SU-DHL-6 (cell line): ENCODE measurements around the gene CXXC5.

ENCODE experiments used
- H2AFZ ChIP-seq: fragments of 200-600 bp; sonication (generic); 2 replicates; pipeline ENCODE4 v1.6.1; 2014; ENCODE audit warnings: low read depth, mild to moderate bottlenecking, moderate library complexity, mixed read lengths, antibody characterized with exemption, low read length; ENCODE audit not compliant: severe bottlenecking
- H3F3A ChIP-seq: fragments of 200-600 bp; shearing (Covaris generic); 2 replicates; pipeline ENCODE4 v1.6.0; 2016; ENCODE audit warnings: antibody characterized with exemption, mild to moderate bottlenecking; ENCODE audit not compliant: insufficient read depth
- H3K27ac ChIP-seq: fragments of 200-600 bp; sonication (generic); 2 replicates; pipeline ENCODE4 v1.5.1; 2016; ENCODE audit warnings: low read depth, mild to moderate bottlenecking, low read length, moderate library complexity, mixed read lengths
- H3K27me3 ChIP-seq: fragments of 200-600 bp; sonication (generic), shearing (Covaris generic); 2 replicates; pipeline ENCODE4 v1.6.0; 2014; ENCODE audit warnings: mild to moderate bottlenecking, low read length
- H3K36me3 ChIP-seq: fragments of 200-600 bp; sonication (generic); 2 replicates; pipeline ENCODE4 v1.6.1; 2014; ENCODE audit warnings: mild to moderate bottlenecking, low read length, mixed read lengths
- H3K4me2 ChIP-seq: fragments of 300-600, 200-600 bp; shearing (Covaris generic), sonication (generic); 2 replicates; pipeline ENCODE4 v1.6.0; 2014; ENCODE audit warnings: low read length, low read depth, mild to moderate bottlenecking; ENCODE audit not compliant: poor library complexity, severe bottlenecking
- H3K4me3 ChIP-seq: fragments of 200-600 bp; sonication (generic); 2 replicates; pipeline ENCODE4 v1.5.1; 2014; ENCODE audit warnings: antibody characterized with exemption, low read length, mild to moderate bottlenecking, mixed read lengths; ENCODE audit not compliant: insufficient read depth, poor library complexity, severe bottlenecking
- H3K79me2 ChIP-seq: fragments of 200-600 bp; sonication (generic); 2 replicates; pipeline ENCODE4 v1.6.1; 2014; ENCODE audit warnings: mild to moderate bottlenecking, low read length, moderate library complexity; ENCODE audit not compliant: insufficient read depth
- H3K9ac ChIP-seq: fragments of 200-600 bp; sonication (generic); 2 replicates; pipeline ENCODE4 v1.7.0; 2014; ENCODE audit warnings: mild to moderate bottlenecking, low read length
- H3K9me2 ChIP-seq: fragments of 200-600 bp; sonication (generic); replicated peaks from 2 replicates; pipeline ENCODE4 v1.6.1; 2014; ENCODE audit warnings: low read length; ENCODE audit not compliant: insufficient read depth
- H3K9me3 ChIP-seq: fragments of 200-600 bp; sonication (generic); 2 replicates; pipeline ENCODE4 v1.6.1; 2014; ENCODE audit warnings: low read length, mixed read lengths; ENCODE audit not compliant: insufficient read depth
- H4K20me1 ChIP-seq: fragments of 200-600 bp; sonication (generic); 2 replicates; pipeline ENCODE4 v1.6.1; 2014; ENCODE audit warnings: low read depth, mild to moderate bottlenecking, antibody characterized with exemption, low read length, moderate library complexity, mixed read lengths
- EZH2phosphoT487 ChIP-seq: fragments of 200-600 bp; sonication (generic), shearing (Covaris generic); conservative IDR thresholded peaks from 2 replicates; pipeline ENCODE4 v1.6.1; 2018; ENCODE audit warnings: mild to moderate bottlenecking, antibody characterized with exemption, low read length, moderate library complexity, mixed read lengths
- TF ChIP-seq, protein P1 (sequence below): fragments of 200-600 bp; sonication (generic); IDR thresholded peaks from one replicate; pipeline ENCODE4 v1.5.1; 2017; ENCODE audit warnings: antibody characterized with exemption, mild to moderate bottlenecking, low read length, moderate library complexity; ENCODE audit not compliant: insufficient read depth, poor library complexity, severe bottlenecking

CXXC5 gene

DNA sequence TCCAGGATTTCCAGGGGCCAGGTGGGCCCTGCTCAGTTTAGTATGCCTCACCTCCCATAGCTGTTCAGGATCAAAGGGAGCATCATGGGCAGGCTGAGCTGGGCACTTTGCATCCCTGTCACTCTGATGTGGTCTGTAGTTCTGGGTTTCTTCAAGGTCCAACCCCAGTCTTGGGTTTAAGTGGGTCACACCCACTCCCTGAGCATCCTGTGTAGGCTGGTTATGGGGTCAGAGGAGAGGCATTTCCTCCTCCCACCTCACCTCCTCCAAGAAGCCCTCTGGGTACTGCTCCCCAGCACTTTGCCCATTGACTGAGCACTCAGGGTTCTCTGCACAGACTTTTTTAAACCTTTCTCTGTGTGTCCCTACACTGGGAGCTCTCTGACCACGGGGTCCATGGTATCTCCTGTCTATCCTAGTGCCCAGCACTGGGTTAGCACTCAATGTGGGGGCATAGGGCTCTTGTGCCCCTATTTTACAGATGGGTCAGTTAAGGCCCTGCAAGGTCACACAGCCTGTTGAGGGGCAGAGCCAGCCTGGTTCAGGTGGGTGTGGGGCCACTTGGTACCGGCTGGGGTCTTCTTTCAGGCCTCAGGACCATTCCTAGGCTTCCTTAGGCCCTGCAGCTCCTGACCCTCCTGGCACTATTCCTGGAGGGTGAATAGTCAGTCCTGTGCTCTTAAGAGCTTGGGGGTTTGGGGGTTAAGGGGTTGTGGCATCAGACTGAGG, 19.0 kb downstream of the CXXC5 start:
- Histone ChIP-seq H3K4me3 (peak overlapping the region; percentile 60), H3K9me2 (no peaks in the 10 kb centered on the region), H3K9ac (peak overlapping the region; percentile 81), H3K27ac (peak overlapping the region; percentile 99), H3K36me3 (no peaks in the 10 kb centered on the region), H4K20me1 (no peaks in the 10 kb centered on the region), H3K79me2 (peaks cover 88% of the 10 kb centered on the region), H3K27me3 (no peaks in the 10 kb centered on the region), H3K4me2 (peak overlapping the region; percentile 93), H2AFZ (no peak overlapping the region), H3K9me3 (no peaks in the 10 kb centered on the region), H3F3A (peaks cover 55% of the 10 kb centered on the region)
- TF ChIP-seq EZH2phosphoT487 = no peak
- TF ChIP-seq, protein P1, sequence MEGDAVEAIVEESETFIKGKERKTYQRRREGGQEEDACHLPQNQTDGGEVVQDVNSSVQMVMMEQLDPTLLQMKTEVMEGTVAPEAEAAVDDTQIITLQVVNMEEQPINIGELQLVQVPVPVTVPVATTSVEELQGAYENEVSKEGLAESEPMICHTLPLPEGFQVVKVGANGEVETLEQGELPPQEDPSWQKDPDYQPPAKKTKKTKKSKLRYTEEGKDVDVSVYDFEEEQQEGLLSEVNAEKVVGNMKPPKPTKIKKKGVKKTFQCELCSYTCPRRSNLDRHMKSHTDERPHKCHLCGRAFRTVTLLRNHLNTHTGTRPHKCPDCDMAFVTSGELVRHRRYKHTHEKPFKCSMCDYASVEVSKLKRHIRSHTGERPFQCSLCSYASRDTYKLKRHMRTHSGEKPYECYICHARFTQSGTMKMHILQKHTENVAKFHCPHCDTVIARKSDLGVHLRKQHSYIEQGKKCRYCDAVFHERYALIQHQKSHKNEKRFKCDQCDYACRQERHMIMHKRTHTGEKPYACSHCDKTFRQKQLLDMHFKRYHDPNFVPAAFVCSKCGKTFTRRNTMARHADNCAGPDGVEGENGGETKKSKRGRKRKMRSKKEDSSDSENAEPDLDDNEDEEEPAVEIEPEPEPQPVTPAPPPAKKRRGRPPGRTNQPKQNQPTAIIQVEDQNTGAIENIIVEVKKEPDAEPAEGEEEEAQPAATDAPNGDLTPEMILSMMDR = no peak

DNA sequence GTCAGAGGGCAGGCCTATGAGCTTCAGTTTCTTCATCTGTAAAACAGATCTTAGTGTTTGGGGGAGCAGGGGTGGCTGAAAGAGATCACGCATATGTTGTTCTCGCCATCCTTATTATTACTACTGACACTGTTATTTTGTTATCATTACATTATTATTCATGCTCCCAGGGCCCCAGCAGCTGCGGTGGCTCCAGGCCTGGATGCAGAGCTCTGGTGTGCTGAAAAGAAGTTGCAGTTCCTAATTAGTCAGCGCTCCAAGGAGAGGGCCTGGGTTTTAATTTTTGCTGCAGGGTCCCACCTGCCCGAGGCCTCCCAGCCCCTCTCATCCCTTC, 19.5 kb downstream of the CXXC5 start:
- H3K27me3 ChIP-seq = no peaks in the 10 kb centered on the region
- H3K9me3 ChIP-seq = no peaks in the 10 kb centered on the region
- H3K9me2 ChIP-seq = no peaks in the 10 kb centered on the region
- H3K9ac ChIP-seq = peak overlapping the region; percentile 81
- H3K27ac ChIP-seq = peak overlapping the region; percentile 99
- peak overlapping the region; percentile 93 for H3K4me2 ChIP-seq
- peak overlapping the region; percentile 60 for H3K4me3 ChIP-seq
- peaks cover 55% of the 10 kb centered on the region for H3F3A ChIP-seq
- TF ChIP-seq EZH2phosphoT487 = no peak
- TF ChIP-seq, protein P1 = no peak
- H4K20me1 ChIP-seq = no peaks in the 10 kb centered on the region
- H3K79me2 ChIP-seq = peaks cover 88% of the 10 kb centered on the region
- H3K36me3 ChIP-seq = no peaks in the 10 kb centered on the region
- H2AFZ ChIP-seq = no peak overlapping the region

DNA sequence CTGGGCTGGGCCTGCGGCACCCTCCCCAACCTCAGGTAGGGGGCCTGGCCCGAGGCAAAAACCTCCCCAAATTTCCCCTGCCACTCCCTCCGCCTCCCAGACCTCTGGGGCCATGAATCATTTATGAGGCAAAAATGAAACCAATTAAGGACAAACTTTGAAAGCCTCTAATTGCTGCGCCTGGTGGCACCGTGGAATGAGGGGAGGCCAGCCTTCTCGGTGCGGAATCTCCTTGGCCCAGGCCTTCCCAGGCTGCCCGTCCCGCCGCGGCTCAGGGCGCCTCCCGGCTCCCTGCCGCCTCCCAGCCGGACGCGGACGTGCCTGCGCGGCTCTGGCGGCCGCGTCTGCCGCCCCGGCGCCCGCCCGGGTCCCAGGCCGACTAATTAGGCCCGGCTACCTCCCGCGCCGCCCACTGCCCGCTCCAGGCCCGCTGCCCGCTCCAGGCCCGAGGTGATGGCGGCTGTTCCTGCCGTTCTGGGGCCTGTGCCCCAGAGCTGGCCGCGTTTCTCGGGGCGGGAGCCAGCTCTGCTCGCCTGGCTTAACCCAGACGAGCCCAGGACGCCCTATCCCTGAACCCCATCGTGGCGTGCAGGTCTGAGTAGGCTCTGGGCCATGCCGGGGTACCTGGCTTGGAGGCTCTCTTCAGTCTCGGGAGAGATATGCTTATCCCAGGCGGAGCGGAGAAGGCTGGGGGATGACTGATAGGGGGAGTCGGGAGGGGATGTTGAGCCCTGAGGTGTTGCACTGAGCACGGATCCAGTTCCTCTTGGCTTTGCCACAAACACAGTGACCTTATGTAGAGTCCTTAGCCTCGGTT, 20.1 kb downstream of the CXXC5 start:
- Histone ChIP-seq H3K9me2 (no peaks in the 10 kb centered on the region), H4K20me1 (no peaks in the 10 kb centered on the region), H3K9me3 (no peaks in the 10 kb centered on the region), H3K27me3 (no peaks in the 10 kb centered on the region), H2AFZ (no peak overlapping the region), H3K27ac (peak overlapping the region; percentile 99), H3K79me2 (peaks cover 88% of the 10 kb centered on the region), H3K36me3 (no peaks in the 10 kb centered on the region), H3F3A (peaks cover 55% of the 10 kb centered on the region), H3K9ac (peak overlapping the region; percentile 81), H3K4me3 (peak overlapping the region; percentile 60), H3K4me2 (peak overlapping the region; percentile 93)
- TF ChIP-seq, protein P1 = no peak
